T-helper 2 cell treated with Interferon-gamma antibody and Interleukin-4, amounts not matched to agents 5 μg/mL and 100 μg/mL, for 36 hours (primary cell): ENCODE results near the gene HMGN2.

Experiments used
- DNase-seq: peaks from one replicate; pipeline ENCODE4 v3.0.0; 2021; ENCODE audit warnings: low spot score
- H3K27ac Mint-ChIP-seq: one replicate; pipeline ENCODE4 v1.8.0; 2021; ENCODE audit warnings: mild to moderate bottlenecking, mixed read lengths
- H3K27me3 Mint-ChIP-seq: one replicate; pipeline ENCODE4 v1.8.0; 2021; ENCODE audit warnings: low read depth, mixed read lengths
- H3K36me3 Mint-ChIP-seq: one replicate; pipeline ENCODE4 v1.8.0; 2021; ENCODE audit warnings: low read depth, mixed read lengths
- H3K4me1 Mint-ChIP-seq: one replicate; pipeline ENCODE4 v1.8.0; 2021; ENCODE audit warnings: low read depth, mixed read lengths
- H3K4me3 Mint-ChIP-seq: one replicate; pipeline ENCODE4 v1.8.0; 2022; ENCODE audit warnings: mild to moderate bottlenecking, moderate library complexity, mixed read lengths
- H3K9me3 Mint-ChIP-seq: one replicate; pipeline ENCODE4 v1.8.0; 2021; ENCODE audit warnings: mixed read lengths

The HMGN2 gene

GRCh38 chr1:26472320-26472900 lies at the start of gene HMGN2:
Gene HMGN2 (plus strand): TSS chr1:26472440. CDS start chr1:26472613, 173 bp downstream.
- Mint-ChIP-seq H3K9me3 (no peaks in the 10 kb centered on the region), H3K27me3 (no peaks in the 10 kb centered on the region), H3K36me3 (peaks cover 63% of the 10 kb centered on the region), H3K4me3 (peak within 1 kb of the TSS; percentile 92), H3K4me1 (peaks cover 36% of the 10 kb centered on the region), H3K27ac (peak within 1 kb of the TSS; percentile 98)
- peak; percentile 86 for DNase-seq

GRCh38 chr1:26429721-26430120 lies 42.5 kb upstream of the HMGN2 start:
- no peak overlapping the region for H3K4me3 Mint-ChIP-seq
- H3K36me3 Mint-ChIP-seq, result peaks cover 7% of the 10 kb centered on the region
- H3K4me1 Mint-ChIP-seq, result peaks cover 17% of the 10 kb centered on the region
- H3K27me3 Mint-ChIP-seq, result peaks cover 20% of the 10 kb centered on the region
- no peak for DNase-seq
- no peak overlapping the region for H3K27ac Mint-ChIP-seq
- H3K9me3 Mint-ChIP-seq, result no peaks in the 10 kb centered on the region

GRCh38 chr1:26431979-26432695 lies 40.1 kb upstream of the HMGN2 start, which contains the start of gene DHDDS:
Gene DHDDS (plus strand): TSS chr1:26432321. CDS start chr1:26432946, 625 bp downstream.
- H3K36me3 Mint-ChIP-seq, result peaks cover 7% of the 10 kb centered on the region
- peak within 1 kb of the TSS; percentile 98 for H3K4me3 Mint-ChIP-seq
- no peaks in the 10 kb centered on the region for H3K9me3 Mint-ChIP-seq
- peaks cover 12% of the 10 kb centered on the region for H3K27me3 Mint-ChIP-seq
- peaks cover 17% of the 10 kb centered on the region for H3K4me1 Mint-ChIP-seq
- H3K27ac Mint-ChIP-seq, result peak within 1 kb of the TSS; percentile 98
- peak; percentile 98 for DNase-seq

GRCh38 chr1:26432793-26433192 lies 39.4 kb upstream of the HMGN2 start:
- Mint-ChIP-seq H3K27me3 (peaks cover 12% of the 10 kb centered on the region), H3K36me3 (peaks cover 7% of the 10 kb centered on the region), H3K4me1 (peaks cover 17% of the 10 kb centered on the region), H3K27ac (peak overlapping the region; percentile 98), H3K4me3 (peak overlapping the region; percentile 98), H3K9me3 (no peaks in the 10 kb centered on the region)
- no peak for DNase-seq

GRCh38 chr1:26434161-26434752 lies 38.0 kb upstream of the HMGN2 start:
- Mint-ChIP-seq H3K9me3 (no peaks in the 10 kb centered on the region), H3K4me1 (peaks cover 17% of the 10 kb centered on the region), H3K36me3 (peaks cover 17% of the 10 kb centered on the region), H3K27ac (no peak overlapping the region), H3K27me3 (peaks cover 10% of the 10 kb centered on the region), H3K4me3 (no peak overlapping the region)
- no peak for DNase-seq

- no peak overlapping the region for H3K27ac Mint-ChIP-seq
- peaks cover 8% of the 10 kb centered on the region for H3K4me1 Mint-ChIP-seq
- DNase-seq, result no peak
- H3K36me3 Mint-ChIP-seq, result peaks cover 42% of the 10 kb centered on the region
- H3K27me3 Mint-ChIP-seq, result no peaks in the 10 kb centered on the region
- no peak overlapping the region for H3K4me3 Mint-ChIP-seq
- no peaks in the 10 kb centered on the region for H3K9me3 Mint-ChIP-seq
These were observed 34.2 kb upstream of the HMGN2 start for GRCh38 chr1:26438041-26438440.

GRCh38 chr1:26440259-26440658 lies 32.0 kb upstream of the HMGN2 start:
- Mint-ChIP-seq H3K27me3 (no peaks in the 10 kb centered on the region), H3K36me3 (peaks cover 55% of the 10 kb centered on the region)

GRCh38 chr1:26449868-26450267 lies 22.4 kb upstream of the HMGN2 start:
- DNase-seq, result no peak
- H3K4me3 Mint-ChIP-seq, result no peak overlapping the region
- peaks cover 40% of the 10 kb centered on the region for H3K36me3 Mint-ChIP-seq
- no peaks in the 10 kb centered on the region for H3K4me1 Mint-ChIP-seq
- H3K27me3 Mint-ChIP-seq, result no peaks in the 10 kb centered on the region
- H3K9me3 Mint-ChIP-seq, result no peaks in the 10 kb centered on the region
- H3K27ac Mint-ChIP-seq, result no peak overlapping the region

More at GRCh38 chr1:26440259-26440658, 32.0 kb upstream of the HMGN2 start:
- DNase-seq, result no peak
- Mint-ChIP-seq H3K4me1 (no peaks in the 10 kb centered on the region), H3K4me3 (no peak overlapping the region), H3K27ac (no peak overlapping the region), H3K9me3 (no peaks in the 10 kb centered on the region)

GRCh38 chr1:26450908-26451307 lies 21.3 kb upstream of the HMGN2 start:
- no peak for DNase-seq
- H3K27me3 Mint-ChIP-seq, result no peaks in the 10 kb centered on the region
- H3K27ac Mint-ChIP-seq, result no peak overlapping the region
- H3K9me3 Mint-ChIP-seq, result no peaks in the 10 kb centered on the region
- peaks cover 38% of the 10 kb centered on the region for H3K36me3 Mint-ChIP-seq
- H3K4me3 Mint-ChIP-seq, result no peak overlapping the region
- no peaks in the 10 kb centered on the region for H3K4me1 Mint-ChIP-seq

- Mint-ChIP-seq H3K4me1 (no peaks in the 10 kb centered on the region), H3K9me3 (no peaks in the 10 kb centered on the region), H3K27me3 (no peaks in the 10 kb centered on the region), H3K36me3 (peaks cover 33% of the 10 kb centered on the region), H3K4me3 (no peak overlapping the region), H3K27ac (no peak overlapping the region)
- DNase-seq, result no peak
These were observed 19.6 kb upstream of the HMGN2 start for GRCh38 chr1:26452459-26453183.

GRCh38 chr1:26459148-26459547 lies 13.1 kb upstream of the HMGN2 start:
- no peaks in the 10 kb centered on the region for H3K4me1 Mint-ChIP-seq
- no peak overlapping the region for H3K4me3 Mint-ChIP-seq
- no peak for DNase-seq
- H3K27me3 Mint-ChIP-seq, result no peaks in the 10 kb centered on the region
- peaks cover 35% of the 10 kb centered on the region for H3K36me3 Mint-ChIP-seq
- H3K27ac Mint-ChIP-seq, result no peak overlapping the region
- no peaks in the 10 kb centered on the region for H3K9me3 Mint-ChIP-seq

- Mint-ChIP-seq H3K36me3 (peaks cover 35% of the 10 kb centered on the region), H3K4me1 (no peaks in the 10 kb centered on the region), H3K9me3 (no peaks in the 10 kb centered on the region), H3K27ac (no peak overlapping the region), H3K27me3 (no peaks in the 10 kb centered on the region), H3K4me3 (no peak overlapping the region)
- no peak for DNase-seq
These were observed 12.6 kb upstream of the HMGN2 start for GRCh38 chr1:26459573-26460031.

- Mint-ChIP-seq H3K4me3 (no peak overlapping the region), H3K36me3 (peaks cover 62% of the 10 kb centered on the region), H3K4me1 (peaks cover 24% of the 10 kb centered on the region), H3K9me3 (no peaks in the 10 kb centered on the region), H3K27me3 (no peaks in the 10 kb centered on the region), H3K27ac (no peak overlapping the region)
- DNase-seq, result no peak
These were observed 3.3 kb upstream of the HMGN2 start for GRCh38 chr1:26468911-26469310.

GRCh38 chr1:26469558-26469957 lies 2.7 kb upstream of the HMGN2 start:
- Mint-ChIP-seq H3K9me3 (no peaks in the 10 kb centered on the region), H3K36me3 (peaks cover 67% of the 10 kb centered on the region), H3K27me3 (no peaks in the 10 kb centered on the region), H3K4me3 (no peak overlapping the region), H3K27ac (no peak overlapping the region), H3K4me1 (peaks cover 30% of the 10 kb centered on the region)
- DNase-seq, result no peak
